WTC11 (cell line): ENCODE results near the gene LARP4B. TPM values are rescaled to one million over a fixed set of nuclear protein-coding genes. Genes with fewer than 3 reads are reported as not detected.

Experiments used
- ATAC-seq: fragments of 200-7000 bp; cut with Tn5 transposase; 2 replicates; pipeline ENCODE4 v1.10.0; 2021; ENCODE audit warnings: mild to moderate bottlenecking, moderate library complexity
- CTCF ChIA-PET: fragments of 300-600 bp; sonication (Branson Sonifier 250); formaldehyde crosslinking; loops from one replicate; lab custom pipeline; 2021; ENCODE audit warnings: antibody characterized with exemption; lab: Charles Lee
- POLR2A ChIA-PET: fragments of 350-600 bp; sonication (Branson Sonifier 250); formaldehyde crosslinking; loops from one replicate; lab custom pipeline; 2021; ENCODE audit warnings: antibody characterized with exemption; lab: Charles Lee
- DNase-seq: peaks from one replicate; pipeline ENCODE4 v3.0.0; 2021; ENCODE audit warnings: low spot score
- H3K27ac Mint-ChIP-seq: 2 replicates; pipeline ENCODE4 v1.8.0; 2021; ENCODE audit warnings: mixed read lengths
- H3K27me3 Mint-ChIP-seq: 2 replicates; pipeline ENCODE4 v1.8.0; 2021; ENCODE audit warnings: low read depth, mild to moderate bottlenecking, moderate library complexity, mixed read lengths
- H3K36me3 Mint-ChIP-seq: 2 replicates; pipeline ENCODE4 v1.8.0; 2021; ENCODE audit warnings: mixed read lengths
- H3K4me1 Mint-ChIP-seq: 2 replicates; pipeline ENCODE4 v1.8.0; 2022; ENCODE audit warnings: mixed read lengths
- H3K4me3 Mint-ChIP-seq: 2 replicates; pipeline ENCODE4 v1.8.0; 2021; ENCODE audit warnings: mild to moderate bottlenecking, moderate library complexity, mixed read lengths
- H3K9me3 Mint-ChIP-seq: 2 replicates; pipeline ENCODE4 v1.8.0; 2021; ENCODE audit warnings: mixed read lengths
- CREM ChIP-seq: sonication (generic); formaldehyde crosslinking; IDR thresholded peaks from 2 replicates; pipeline ENCODE4 v1.8.1; 2022; ENCODE audit warnings: mild to moderate bottlenecking, missing genetic modification reagents, moderate library complexity
- CTCF ChIP-seq: fragments of 200-600 bp; IDR thresholded peaks from 2 replicates; pipeline ENCODE4 v1.8.0; 2022; ENCODE audit warnings: antibody characterized with exemption
- E2F5 ChIP-seq: sonication (generic); formaldehyde crosslinking; IDR thresholded peaks from 2 replicates; pipeline ENCODE4 v1.8.1; 2022; ENCODE audit warnings: mild to moderate bottlenecking, moderate library complexity, missing genetic modification reagents
- EMX1 ChIP-seq: fragments of 250-450 bp; sonication (Bioruptor Pico); IDR thresholded peaks from 2 replicates; pipeline ENCODE4 v1.8.0; 2021; ENCODE audit warnings: mild to moderate bottlenecking
- ERG ChIP-seq: fragments of 250-450 bp; sonication (Bioruptor Pico); IDR thresholded peaks from 2 replicates; pipeline ENCODE4 v1.8.0; 2021; ENCODE audit warnings: mild to moderate bottlenecking
- ETV6 ChIP-seq: sonication (generic); formaldehyde crosslinking; IDR thresholded peaks from 2 replicates; pipeline ENCODE4 v1.8.1; 2022; ENCODE audit warnings: mild to moderate bottlenecking, missing genetic modification reagents
- FOXJ3 ChIP-seq: sonication (generic); formaldehyde crosslinking; IDR thresholded peaks from 2 replicates; pipeline ENCODE4 v1.9.0; 2021; ENCODE audit warnings: missing genetic modification reagents, mild to moderate bottlenecking, borderline replicate concordance
- FOXK1 ChIP-seq: sonication (generic); formaldehyde crosslinking; IDR thresholded peaks from 2 replicates; pipeline ENCODE4 v1.8.0; 2022; ENCODE audit warnings: mild to moderate bottlenecking, moderate library complexity, missing genetic modification reagents
- JUN ChIP-seq: sonication (generic); formaldehyde crosslinking; IDR thresholded peaks from 2 replicates; pipeline ENCODE4 v1.8.0; 2023; ENCODE audit warnings: mild to moderate bottlenecking, missing genetic modification reagents
- NFATC4 ChIP-seq: fragments of 250-450 bp; sonication (Bioruptor Pico); IDR thresholded peaks from 2 replicates; pipeline ENCODE4 v1.9.0; 2021; ENCODE audit warnings: mild to moderate bottlenecking
- NR3C1 ChIP-seq: sonication (generic); formaldehyde crosslinking; conservative IDR thresholded peaks from 2 replicates; pipeline ENCODE4 v1.8.1; 2023; ENCODE audit warnings: low read depth, mild to moderate bottlenecking, missing genetic modification reagents
- OVOL2 ChIP-seq: fragments of 250-450 bp; sonication (Bioruptor Pico); IDR thresholded peaks from 2 replicates; pipeline ENCODE4 v1.9.0; 2021; ENCODE audit warnings: mild to moderate bottlenecking, borderline replicate concordance
- PREB ChIP-seq: sonication (generic); formaldehyde crosslinking; IDR thresholded peaks from 2 replicates; pipeline ENCODE4 v1.8.1; 2022; ENCODE audit warnings: mild to moderate bottlenecking, missing genetic modification reagents, moderate library complexity, borderline replicate concordance
- STAT6 ChIP-seq: sonication (generic); formaldehyde crosslinking; conservative IDR thresholded peaks from 2 replicates; pipeline ENCODE4 v1.8.1; 2023; ENCODE audit warnings: mild to moderate bottlenecking, low read depth, missing genetic modification reagents, moderate library complexity
- TEAD4 ChIP-seq: sonication (generic); formaldehyde crosslinking; IDR thresholded peaks from 2 replicates; pipeline ENCODE4 v1.8.0; 2022; ENCODE audit warnings: mild to moderate bottlenecking, missing genetic modification reagents
- ZBTB43 ChIP-seq: sonication (generic); formaldehyde crosslinking; IDR thresholded peaks from 2 replicates; pipeline ENCODE4 v1.8.1; 2023; ENCODE audit warnings: mild to moderate bottlenecking, missing genetic modification reagents
- total RNA-seq: library from RNA; stranded (reverse); gene quantifications from 3 replicates; pipeline ENCODE4 v1.2.3, GENCODE V29; 2021

Gene LARP4B
- total RNA-seq, 1 experiment from 2014 or later = 87.1 TPM

GRCh38 chr10:812787-813186 lies 118.7 kb downstream of the LARP4B start (continued):
- no peak for TF ChIP-seq ETV6

GRCh38 chr10:811379-812175 lies 119.9 kb downstream of the LARP4B start:
- TF ChIP-seq ERG = no peak
- no peak for TF ChIP-seq CREM (CRISPR knock-in tag)
- ChIA-PET POLR2A (interaction anchor here (0.7 kb wide), 1 partner anchor 234 kb away, joined by 5 read pairs; no protein-coding TSS in a partner anchor), CTCF (interaction anchor here (1.1 kb wide), 2 partner anchors 157 to 320 kb away, joined by 3 to 5 read pairs; no protein-coding TSS in a partner anchor)
- no peaks in the 10 kb centered on the region for H3K4me1 Mint-ChIP-seq
- no peak for DNase-seq
- H3K27me3 Mint-ChIP-seq = no peaks in the 10 kb centered on the region; the same call in 1 of the 2 replicates
- peaks cover 67% of the 10 kb centered on the region for H3K36me3 Mint-ChIP-seq
- no peaks in the 10 kb centered on the region for H3K9me3 Mint-ChIP-seq
- no peak for ATAC-seq
- no peak overlapping the region for H3K4me3 Mint-ChIP-seq
- no peak overlapping the region; the same call in 1 of the 2 replicates for H3K27ac Mint-ChIP-seq

- no peak overlapping the region for H3K4me3 Mint-ChIP-seq
- H3K36me3 Mint-ChIP-seq = peaks cover 59% of the 10 kb centered on the region
- TF ChIP-seq NFATC4 (CRISPR knock-in tag) (no peak), JUN (CRISPR knock-in tag) (no peak), OVOL2 (no peak)
- H3K27me3 Mint-ChIP-seq = no peaks in the 10 kb centered on the region; the same call in 1 of the 2 replicates
- peak; percentile 84 for ATAC-seq
- H3K9me3 Mint-ChIP-seq = no peaks in the 10 kb centered on the region
- no peaks in the 10 kb centered on the region for H3K4me1 Mint-ChIP-seq
- CTCF ChIA-PET = interaction anchor here (0.6 to 2.0 kb wide), 12 partner anchors 21 to 394 kb away, joined by 3 to 19 read pairs (median 4); no protein-coding TSS in a partner anchor
- POLR2A ChIA-PET = interaction anchor here (0.7 kb wide), 1 partner anchor 235 kb away, joined by 5 read pairs; no protein-coding TSS in a partner anchor
- H3K27ac Mint-ChIP-seq = no peak overlapping the region; the same call in 1 of the 2 replicates
- no peak for DNase-seq
Measured at GRCh38 chr10:810351-810846, 121.1 kb downstream of the LARP4B start.

GRCh38 chr10:809671-810350 lies 121.7 kb downstream of the LARP4B start:
- H3K4me3 Mint-ChIP-seq = no peak overlapping the region
- DNase-seq (no peak), ATAC-seq (no peak)
- CTCF ChIA-PET = interaction anchor here (0.6 to 2.0 kb wide), 10 partner anchors 21 to 394 kb away, joined by 3 to 19 read pairs (median 4); no protein-coding TSS in a partner anchor
- H3K9me3 Mint-ChIP-seq = no peaks in the 10 kb centered on the region
- H3K27me3 Mint-ChIP-seq = no peaks in the 10 kb centered on the region; the same call in 1 of the 2 replicates
- H3K36me3 Mint-ChIP-seq = peaks cover 54% of the 10 kb centered on the region
- POLR2A ChIA-PET = no interaction called here
- H3K4me1 Mint-ChIP-seq = no peaks in the 10 kb centered on the region
- H3K27ac Mint-ChIP-seq = no peak overlapping the region
- TF ChIP-seq TEAD4 (no peak), E2F5 (CRISPR knock-in tag) (no peak), EMX1 (CRISPR knock-in tag) (no peak), NR3C1 (CRISPR knock-in tag) (no peak), CTCF (no peak), NFATC4 (CRISPR knock-in tag) (no peak), ETV6 (no peak), PREB (CRISPR knock-in tag) (no peak), ERG (no peak), FOXJ3 (CRISPR knock-in tag) (no peak), FOXK1 (CRISPR knock-in tag) (no peak), ZBTB43 (CRISPR knock-in tag) (no peak), STAT6 (no peak)
